GM20431 (cell line): ENCODE results near the gene LRCH4.

Experiments
- in situ Hi-C: fragments of 300-500 bp; cut with MseI, MboI; formaldehyde crosslinking; loops from one replicate; pipeline ENCODE4 v1.15.0; 2020; ENCODE audit warnings: low sequenced_read_pairs; ENCODE audit not compliant: unreplicated experiment

LRCH4 gene

DNA sequence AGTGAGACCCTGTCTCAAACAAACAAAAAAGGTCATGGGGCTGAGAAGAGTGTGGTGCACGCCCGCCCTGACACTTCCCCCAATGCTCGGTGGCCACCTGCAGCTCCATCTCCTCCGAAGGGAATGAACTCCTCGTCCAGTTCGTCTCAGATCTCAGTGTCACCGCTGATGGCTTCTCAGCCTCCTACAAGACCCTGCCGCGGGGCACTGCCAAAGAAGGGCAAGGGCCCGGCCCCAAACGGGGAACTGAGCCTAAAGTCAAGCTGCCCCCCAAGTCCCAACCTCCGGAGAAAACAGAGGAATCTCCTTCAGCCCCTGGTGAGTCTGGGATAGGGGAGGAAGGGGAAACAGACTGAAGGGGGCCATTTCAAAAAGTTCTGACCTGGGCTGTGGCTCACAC is 20.4 kb upstream of the LRCH4 start:
- in situ Hi-C loops = no loop called here

DNA sequence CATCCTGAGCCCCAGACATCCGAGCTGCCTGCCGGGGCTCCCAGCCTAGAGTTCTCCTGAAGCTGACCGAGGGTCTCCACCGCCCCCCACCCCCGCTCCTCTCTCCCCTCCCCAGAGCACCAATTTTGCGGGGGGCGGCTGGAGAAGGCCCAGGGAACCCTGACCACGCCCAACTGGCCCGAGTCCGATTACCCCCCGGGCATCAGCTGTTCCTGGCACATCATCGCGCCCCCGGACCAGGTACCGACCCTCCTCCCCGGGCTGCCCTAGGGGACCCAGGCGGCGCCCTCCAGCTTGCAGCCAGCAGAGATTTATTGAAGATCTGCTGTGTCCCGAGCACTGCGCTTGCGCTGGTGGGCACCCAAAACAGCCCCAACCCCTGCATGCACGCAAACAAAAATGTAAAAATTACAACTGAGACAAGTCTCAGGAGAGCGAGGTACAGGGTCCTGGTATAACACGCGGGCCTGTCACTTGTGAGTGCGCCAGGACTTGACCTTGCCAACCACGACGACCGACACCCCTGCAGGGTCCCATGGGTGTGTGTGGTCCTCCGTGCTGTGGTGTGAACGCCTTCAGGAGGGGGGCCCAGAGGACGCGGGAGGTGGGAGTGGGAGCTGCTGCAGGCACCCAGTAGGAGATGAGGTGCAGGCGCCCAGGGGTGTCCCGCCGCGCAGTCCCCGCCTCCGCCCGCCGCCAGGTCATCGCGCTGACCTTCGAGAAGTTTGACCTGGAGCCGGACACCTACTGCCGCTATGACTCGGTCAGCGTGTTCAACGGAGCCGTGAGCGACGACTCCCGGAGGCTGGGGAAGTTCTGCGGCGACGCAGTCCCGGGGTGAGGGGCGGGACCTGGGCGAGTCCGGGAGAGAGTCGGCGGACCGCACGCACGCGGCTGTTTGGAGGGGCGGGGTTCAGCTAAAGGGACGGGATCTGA is 19.3 kb upstream of the LRCH4 start:
- in situ Hi-C loops = no loop called here

DNA sequence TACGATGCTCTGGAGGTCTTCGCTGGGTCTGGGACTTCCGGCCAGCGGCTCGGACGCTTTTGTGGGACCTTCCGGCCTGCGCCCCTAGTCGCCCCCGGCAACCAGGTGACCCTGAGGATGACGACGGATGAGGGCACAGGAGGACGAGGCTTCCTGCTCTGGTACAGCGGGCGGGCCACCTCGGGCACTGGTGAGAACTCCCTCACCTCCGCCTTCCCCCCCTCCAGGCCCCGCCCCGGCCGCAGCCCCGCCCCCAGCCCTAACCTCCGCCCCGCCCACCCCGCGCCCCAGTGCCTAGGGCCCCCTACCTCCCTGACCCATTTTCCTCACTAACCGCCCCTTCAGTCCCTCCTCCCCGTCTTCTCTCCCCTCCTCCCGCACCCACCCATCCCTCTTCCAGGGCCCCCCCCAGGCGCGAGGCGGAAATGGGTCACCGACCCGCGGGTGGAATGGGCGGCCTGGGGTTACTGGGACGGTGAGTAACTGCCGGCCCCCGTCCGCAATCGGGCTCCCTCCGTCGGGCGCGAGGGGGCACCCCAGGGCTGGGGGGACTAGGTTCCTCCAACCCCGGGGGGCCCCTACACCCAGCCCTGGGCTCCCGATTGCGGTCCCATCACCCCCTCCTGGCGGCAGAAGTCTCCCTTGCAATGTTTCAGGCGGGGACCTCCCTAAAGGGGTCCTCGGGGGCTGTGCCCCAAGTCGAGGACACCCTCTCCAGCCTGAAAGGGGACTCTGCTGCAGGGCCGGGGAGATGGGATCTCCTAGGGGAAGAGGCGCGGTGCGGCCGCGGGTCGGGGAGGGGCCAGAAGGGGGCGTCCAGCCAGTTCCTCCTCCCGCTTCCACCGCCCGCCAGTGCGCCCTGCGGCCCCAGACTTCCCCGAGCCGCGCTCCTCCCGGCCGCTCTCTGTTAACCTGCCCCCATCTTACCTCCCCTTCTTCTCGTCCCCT is 18.4 kb upstream of the LRCH4 start:
- in situ Hi-C loops = no loop called here

DNA sequence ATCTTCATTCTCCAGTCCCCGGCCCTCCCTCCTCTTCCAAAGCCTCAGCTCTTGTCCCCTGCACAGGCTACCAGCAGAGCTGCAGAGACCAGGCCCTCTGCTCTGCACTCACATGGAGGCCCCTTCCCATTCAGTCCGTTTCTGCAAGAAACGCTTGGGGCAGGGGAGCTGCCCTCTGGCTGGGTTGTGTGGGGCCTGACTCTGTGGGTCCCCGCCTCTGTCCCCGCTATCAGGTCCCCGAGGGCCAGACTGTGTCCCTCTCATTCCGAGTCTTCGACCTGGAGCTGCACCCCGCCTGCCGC is 17.7 kb upstream of the LRCH4 start:
- in situ Hi-C loops = no loop called here

DNA sequence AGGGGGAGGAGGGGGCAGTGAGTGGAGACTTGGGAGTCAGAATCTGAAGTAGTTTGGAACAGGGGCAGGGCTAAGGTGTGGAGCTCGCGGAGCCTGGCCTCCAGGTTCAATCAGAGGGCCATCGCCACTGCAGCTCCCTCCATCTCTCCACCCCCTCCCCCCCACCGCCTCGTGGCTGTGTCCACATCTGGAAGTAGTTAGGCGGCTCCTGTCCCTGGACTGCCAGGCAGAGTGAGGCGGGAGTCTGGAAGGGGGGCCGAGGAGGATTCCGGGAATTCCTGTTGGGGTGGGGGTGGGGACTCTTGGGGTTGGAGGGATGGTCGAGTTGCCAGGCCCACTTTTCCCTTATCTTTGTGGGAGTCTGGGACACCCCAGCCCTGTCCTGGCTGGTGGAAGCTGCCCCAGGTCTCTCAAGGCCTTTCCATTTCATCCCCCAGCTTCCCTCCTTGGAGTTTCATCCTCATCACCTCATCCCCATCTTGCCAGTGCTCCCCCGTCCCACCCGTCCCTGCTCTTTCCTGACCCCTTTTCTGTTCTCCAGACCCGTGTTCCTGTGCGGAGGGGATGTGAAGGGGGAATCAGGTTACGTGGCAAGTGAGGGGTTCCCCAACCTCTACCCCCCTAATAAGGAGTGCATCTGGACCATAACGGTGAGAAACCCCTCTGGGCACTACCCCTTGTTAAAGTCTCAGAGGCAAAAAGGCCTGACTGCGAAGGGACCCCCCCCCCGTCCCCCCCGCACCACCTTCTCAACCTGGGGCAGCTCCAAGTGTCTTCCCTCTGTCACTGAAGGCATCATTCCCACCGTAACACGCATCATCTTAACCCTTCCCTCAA is 17.2 kb upstream of the LRCH4 start:
- in situ Hi-C loops = no loop called here

DNA sequence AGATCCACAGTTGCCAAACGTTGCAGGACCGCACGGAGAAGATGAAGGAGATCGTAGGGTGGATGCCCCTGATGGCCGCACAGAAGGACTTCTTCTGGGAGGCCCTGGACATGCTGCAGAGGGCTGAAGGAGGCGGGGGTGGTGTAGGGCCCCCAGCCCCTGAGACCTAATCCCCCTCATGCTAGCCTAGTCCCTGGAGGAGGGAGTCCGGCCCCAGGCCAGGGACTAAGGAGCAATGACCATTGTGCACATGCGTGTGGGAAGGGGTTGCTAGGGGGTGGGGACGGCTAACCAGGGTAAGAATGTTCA is 14.8 kb upstream of the LRCH4 start:
- in situ Hi-C loops = no loop called here

DNA sequence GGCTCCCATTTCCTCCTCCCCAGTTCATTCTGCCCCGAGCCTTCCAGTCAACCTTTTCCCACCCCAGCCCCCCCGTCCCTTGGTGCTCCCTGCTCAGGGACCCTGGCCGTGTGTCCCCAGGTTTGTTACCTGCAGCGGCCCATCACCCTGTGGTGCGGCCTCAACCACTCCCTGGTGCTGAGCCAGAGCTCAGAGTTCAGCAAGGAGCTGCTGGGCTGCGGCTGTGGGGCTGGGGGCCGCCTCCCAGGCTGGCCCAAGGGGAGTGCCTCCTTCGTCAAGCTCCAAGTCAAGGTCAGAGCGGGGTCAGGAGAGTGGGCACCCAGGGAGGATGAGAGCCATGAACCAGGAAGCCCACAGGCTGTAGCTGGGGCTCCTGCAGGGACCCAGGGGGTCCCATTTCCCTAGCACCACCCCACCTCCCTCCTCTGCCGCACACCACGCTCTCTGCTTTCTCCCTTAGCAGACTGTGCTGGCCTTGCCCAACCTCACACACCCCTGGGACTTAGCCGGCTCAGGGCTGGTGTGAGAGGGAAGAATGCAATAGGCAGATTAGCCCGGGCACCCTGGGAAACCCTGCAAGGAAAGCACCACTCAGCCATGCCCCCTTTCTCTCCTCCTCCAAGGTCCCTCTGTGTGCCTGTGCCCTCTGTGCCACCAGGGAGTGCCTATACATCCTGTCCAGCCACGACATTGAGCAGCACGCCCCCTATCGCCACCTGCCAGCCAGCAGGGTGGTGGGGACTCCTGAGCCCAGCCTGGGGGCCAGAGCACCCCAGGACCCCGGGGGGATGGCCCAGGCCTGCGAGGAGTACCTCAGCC is 14.2 kb upstream of the LRCH4 start:
- in situ Hi-C loops = no loop called here

DNA sequence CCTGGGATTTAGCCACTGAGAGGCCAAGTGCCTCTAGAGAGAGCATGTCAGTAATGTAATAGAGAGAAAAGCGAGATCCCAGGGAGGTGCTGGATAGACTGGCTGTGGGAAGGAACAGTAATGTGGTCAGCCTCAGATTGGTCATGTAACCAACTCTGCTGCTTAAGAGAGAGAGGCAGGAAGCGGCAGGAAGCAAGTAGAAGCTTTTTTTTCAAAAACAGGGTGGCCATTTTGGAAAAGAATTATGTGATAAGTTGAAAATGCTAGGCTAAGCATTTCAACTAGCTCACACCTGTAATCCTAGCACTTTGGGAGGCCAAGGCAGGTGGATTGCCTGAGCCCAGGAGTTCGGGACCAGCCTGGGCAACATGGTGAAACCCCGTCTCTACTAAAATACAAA is 12.5 kb upstream of the LRCH4 start:
- in situ Hi-C loops = no loop called here

DNA sequence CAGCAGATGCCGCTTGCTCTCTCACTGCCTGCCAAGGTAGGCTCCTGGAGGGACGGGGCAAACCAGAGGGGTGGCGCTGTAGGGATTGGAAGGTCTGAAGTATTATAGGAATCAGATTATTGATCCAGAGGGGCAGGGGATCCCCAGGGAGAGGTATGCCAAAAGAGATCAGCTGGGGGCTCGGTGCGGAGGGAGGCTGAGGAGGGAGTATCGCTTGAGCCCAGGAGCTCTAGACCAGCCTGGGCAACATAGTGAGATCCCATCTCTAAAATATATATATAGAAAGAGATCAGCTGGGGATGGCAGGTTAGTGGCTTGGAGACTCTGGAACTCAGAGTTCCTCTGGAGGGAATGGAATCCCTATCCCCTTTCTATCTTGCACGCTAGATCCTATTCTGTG is 9.3 kb upstream of the LRCH4 start:
- in situ Hi-C loops = no loop called here

DNA sequence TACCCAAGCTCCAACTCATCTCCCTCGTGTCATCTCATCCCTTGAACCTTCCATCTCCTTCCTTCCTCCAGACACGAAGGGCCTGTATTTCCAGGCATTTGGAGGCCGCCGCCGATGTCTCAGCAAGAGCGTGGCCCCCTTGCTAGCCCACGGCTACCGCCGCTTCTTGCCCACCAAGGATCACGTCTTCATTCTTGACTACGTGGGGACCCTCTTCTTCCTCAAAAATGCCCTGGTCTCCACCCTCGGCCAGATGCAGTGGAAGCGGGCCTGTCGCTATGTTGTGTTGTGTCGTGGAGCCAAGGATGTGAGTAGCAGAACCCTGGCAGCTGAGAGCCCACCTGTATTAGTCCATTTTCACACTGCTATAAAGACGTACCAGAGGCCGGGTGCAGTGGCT is 5.7 kb upstream of the LRCH4 start:
- in situ Hi-C loops = no loop called here

DNA sequence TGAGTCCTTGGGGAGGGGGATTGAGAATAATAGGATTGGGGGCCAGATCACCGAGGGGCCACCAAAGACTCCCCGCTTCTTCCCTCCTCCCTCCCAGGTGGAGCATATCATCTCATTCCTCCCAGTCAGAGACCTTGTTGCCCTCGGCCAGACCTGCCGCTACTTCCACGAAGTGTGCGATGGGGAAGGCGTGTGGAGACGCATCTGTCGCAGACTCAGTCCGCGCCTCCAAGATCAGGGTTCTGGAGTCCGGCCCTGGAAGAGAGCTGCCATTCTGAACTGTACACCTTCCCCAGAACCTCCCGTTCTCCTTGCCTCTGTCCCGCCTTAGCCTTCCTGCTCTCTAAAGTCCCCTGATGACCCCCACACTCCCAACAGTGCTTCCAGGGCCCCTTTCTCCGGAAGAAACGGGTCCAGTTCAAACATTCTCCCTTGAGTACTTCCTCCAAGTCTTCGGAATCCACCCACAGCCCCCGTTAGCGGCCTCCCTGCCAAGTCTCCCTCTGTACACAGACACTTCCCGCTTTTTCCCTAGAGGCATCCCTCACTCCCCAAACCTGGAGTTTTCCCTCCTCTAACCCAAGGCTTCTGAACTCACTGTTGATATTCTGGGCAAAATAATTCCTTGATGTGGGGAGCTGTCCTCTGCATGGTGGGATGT is 4.3 kb upstream of the LRCH4 start:
- in situ Hi-C loops = no loop called here

DNA sequence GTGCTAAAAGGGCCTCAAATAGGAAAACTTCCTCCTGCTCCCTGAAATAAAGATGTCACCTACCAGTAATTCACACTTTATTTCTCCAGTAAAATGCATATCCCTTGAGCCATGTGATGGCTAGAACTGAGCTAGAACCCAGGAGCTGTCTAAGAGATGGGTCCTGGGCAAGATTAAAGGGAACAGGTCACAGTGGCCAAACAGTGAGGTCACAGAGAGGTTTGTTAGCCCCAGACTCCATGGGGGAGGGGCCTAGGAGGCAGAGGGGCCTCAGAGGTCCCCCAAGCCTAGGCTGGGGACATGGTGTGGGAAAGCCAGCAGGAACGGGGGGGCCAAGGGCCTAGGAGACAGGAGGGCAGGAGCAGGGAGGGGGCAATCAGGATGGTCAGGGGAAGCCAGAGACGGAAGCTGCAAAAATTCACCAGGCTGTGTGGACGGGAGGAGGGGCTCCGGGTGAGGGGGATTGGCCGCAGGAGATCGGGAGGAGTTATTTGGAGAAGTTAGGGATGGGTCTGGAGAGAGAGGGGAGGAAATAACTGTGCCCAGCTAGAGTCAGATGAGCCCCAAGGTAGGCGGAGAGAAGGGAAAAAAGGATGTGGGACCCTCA is 3.5 kb upstream of the LRCH4 start:
- in situ Hi-C loops = no loop called here

DNA sequence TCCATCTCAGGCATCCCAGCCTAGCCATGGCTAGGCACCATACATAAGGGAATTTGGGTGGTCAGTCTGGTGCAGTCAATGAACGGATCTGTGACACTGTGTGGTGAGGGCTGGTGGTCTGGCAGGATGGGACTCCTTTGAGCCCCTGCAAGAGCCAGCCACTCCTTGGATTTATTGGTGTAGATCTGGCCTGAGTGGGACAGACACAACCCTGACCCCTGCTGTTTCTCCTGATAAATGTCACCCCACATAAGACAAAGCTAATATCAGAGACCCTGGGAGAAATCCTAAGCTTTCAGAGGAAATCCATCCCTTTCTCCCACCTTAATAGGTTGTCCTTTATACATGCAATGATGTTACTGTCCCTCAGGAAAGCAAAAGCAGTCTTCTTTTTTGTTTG is 2.5 kb upstream of the LRCH4 start:
- in situ Hi-C loops = no loop called here

DNA sequence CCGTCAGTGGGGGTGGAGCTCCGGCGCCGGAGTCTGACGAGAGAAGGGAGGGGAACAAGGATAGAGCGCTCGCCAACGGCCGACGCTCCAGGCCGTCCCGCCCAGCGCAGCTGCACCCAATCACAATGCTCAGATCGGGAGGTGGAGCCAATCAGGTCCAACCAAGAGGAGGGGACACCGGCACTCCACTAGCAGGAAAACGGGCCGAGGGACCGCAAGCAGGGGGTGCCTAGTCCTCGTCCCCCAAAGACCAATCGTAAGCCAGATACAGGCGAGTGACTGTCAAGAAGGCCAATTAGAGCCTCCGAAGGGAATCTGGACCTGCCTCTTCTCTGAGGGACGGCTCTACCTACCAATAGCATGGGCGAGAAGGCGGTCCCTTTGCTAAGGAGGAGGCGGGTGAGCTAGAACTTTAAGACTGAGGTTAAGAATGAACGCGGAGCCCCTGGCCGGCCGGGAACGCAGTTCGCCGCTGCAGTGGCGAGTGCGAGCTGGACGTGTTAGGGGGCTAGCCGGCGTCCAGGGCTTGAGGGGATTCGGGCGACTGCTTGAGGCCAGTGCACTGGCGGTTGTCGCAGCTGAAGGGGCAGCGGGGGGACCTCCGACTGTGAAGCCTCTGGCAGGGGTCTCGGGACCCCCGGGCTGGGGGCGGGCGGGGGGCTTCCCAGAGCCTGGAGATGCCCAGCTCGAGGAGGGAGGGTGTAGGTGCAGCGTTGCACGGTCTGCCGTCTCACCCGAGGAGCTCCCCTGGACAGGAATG is 517 bp upstream of the LRCH4 start, which contains the start of gene FBXO24:
FBXO24 (plus strand) TSS at position 63 of the 760 bp plus-strand sequence; CDS start at position 361, 298 bp downstream.
- in situ Hi-C loops = no loop called here

DNA sequence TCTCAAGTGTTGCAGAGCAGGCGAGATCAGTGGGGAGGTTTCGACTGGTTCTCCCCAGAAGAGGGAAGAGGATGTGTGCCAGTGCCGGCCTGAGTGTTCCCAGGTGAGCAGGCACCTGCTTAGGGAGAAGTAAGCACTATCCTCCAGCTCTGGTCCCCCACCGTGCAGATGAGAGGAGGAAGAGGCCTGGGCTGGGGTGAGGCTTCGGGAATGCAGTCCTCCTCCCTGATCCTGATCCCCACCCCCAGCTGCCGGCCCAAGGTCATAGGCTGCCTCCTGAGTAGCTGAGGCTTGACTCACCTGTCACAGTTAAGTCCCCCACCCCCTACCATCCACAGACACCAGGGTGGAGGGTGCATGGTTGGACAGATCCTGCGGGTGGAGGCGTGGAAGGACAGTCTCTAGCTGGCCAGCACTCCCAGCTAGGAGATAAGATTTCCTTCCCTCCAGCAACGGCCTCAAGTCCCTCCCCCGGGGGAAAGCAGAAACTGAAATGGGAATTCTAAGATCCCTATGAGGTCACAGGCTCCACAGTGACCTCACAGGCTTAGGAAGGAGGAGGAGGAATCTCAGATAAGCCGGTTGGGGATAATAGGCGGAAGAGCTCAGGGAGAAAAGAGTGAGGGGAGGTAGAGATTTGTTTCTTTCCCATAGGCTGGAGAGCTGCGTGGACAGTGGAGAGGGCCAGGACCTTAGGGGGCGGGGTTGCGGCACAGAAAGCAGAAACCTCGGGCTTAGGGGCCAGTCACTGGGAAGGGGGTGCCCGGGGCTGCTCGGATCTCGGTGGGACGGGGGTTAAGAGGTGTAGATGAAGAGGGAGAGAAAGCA is 1.0 kb downstream of the LRCH4 start:
- in situ Hi-C loops = no loop called here

DNA sequence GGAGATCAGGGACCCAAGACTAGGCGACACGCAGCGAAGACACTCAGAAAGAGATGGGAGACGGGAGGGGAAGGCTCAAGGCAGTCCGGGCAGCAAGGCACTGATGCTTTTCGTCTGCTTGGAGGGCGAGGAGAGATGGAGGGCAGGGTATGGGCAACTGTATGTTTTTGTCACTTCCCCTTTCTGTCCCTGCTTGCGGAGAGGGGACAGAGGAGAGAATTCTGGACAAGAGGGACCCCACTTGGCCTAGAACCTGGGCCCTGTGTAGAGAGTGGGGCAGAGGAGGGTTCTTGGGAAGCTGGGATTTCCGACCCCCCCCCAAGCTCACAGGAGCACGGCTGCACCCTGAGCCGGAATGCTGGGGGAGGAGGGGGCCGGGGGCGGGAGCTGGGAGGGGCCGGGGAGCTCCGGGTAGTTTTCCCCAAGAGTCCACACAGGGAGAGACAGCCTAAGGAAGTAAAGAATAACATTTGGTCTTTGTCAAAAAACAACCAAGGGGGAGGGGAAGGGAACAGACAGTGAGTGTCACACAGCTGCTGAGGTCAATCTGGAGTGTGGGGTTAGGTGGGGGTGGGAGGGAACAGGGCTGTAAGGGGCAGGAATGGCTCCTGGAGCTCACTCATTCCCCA is 1.8 kb downstream of the LRCH4 start:
- in situ Hi-C loops = no loop called here
